ENCODE data around the gene FAM81B. TPM values are rescaled to one million over a fixed set of nuclear protein-coding genes. Genes with fewer than 3 reads are reported as not detected.

FAM81B gene
- polyA plus RNA-seq, 1 of the 3 experiments (the other 2 are of a cell fraction) = 0.21 TPM

- 25% methylated on average over 1 of the region's 1 CpG for WGBS (ENCODE audit: low lambda C conversion rate)
- Histone ChIP-seq H3K27me3 (ENCODE audit: insufficient read depth) (no peaks in the 10 kb centered on the region), H3F3A (replicated peaks; ENCODE audit: insufficient read depth) (no peaks in the 10 kb centered on the region), H3K9ac (no peak overlapping the region), H3K79me2 (ENCODE audit: insufficient read depth) (no peaks in the 10 kb centered on the region), H3K27ac (ENCODE audit: low read depth in 2 of 2, low read length in 1 of 2) (no peak overlapping the region), H3K4me1 (ENCODE audit: control insufficient read depth in 1 of 2, insufficient read depth in 2 of 2, low read depth in 1 of 2, low read length in 1 of 2) (no peaks in the 10 kb centered on the region), H3K36me3 (replicated peaks in 1 of 2; ENCODE audit: control insufficient read depth in 1 of 2, insufficient read depth in 2 of 2, low read length in 1 of 2) (no peaks in the 10 kb centered on the region), H4K20me1 (ENCODE audit: insufficient read depth) (no peaks in the 10 kb centered on the region), H3K9me2 (no peaks in the 10 kb centered on the region), H3K4me2 (no peak overlapping the region), H3K9me3 (no peaks in the 10 kb centered on the region), H2AFZ (ENCODE audit: low read depth) (no peak overlapping the region), H3K4me3 (ENCODE audit: low read depth in 2 of 2, low read length in 1 of 2) (no peak overlapping the region)
- DNase-seq = no peak
- CTCF ChIA-PET = interaction anchor here (1.0 kb wide), 1 partner anchor 17 kb away, joined by 3 read pairs; no protein-coding TSS in a partner anchor
- no peak for TF ChIP-seq MAX (IDR thresholded peaks at IDR 0.05; ENCODE audit: low read depth)
- TF ChIP-seq JUND (IDR thresholded peaks at IDR 0.05) = no peak
- no peak for TF ChIP-seq USF1 (IDR thresholded peaks at IDR 0.05; ENCODE audit: borderline replicate concordance, low read depth)
- no peak for TF ChIP-seq FOSL2 (IDR thresholded peaks at IDR 0.05; ENCODE audit: borderline replicate concordance, low read depth)
- TF ChIP-seq RXRA (IDR thresholded peaks at IDR 0.05; ENCODE audit: borderline replicate concordance, low read depth) = no peak
- TF ChIP-seq SIN3A (IDR thresholded peaks at IDR 0.05; ENCODE audit: borderline replicate concordance, low read depth, low read length) = no peak
- TF ChIP-seq RAD21 (IDR thresholded peaks at IDR 0.05; ENCODE audit: low read length) = no peak
- TF ChIP-seq SMC3 (IDR thresholded peaks at IDR 0.05; ENCODE audit: low read depth, low read length) = no peak
- no peak for TF ChIP-seq ZBTB33 (IDR thresholded peaks at IDR 0.05; ENCODE audit: borderline replicate concordance, low read depth)
- TF ChIP-seq PBX3 (IDR thresholded peaks at IDR 0.05) = no peak
- TF ChIP-seq TCF12 (IDR thresholded peaks at IDR 0.05) = no peak
- no peak for TF ChIP-seq RFX5 (IDR thresholded peaks at IDR 0.05; ENCODE audit: low read length)
- no peak for TF ChIP-seq POLR2AphosphoS5 (IDR thresholded peaks at IDR 0.05; ENCODE audit: low read depth, low read length)
- no peak for TF ChIP-seq TEAD4 (IDR thresholded peaks at IDR 0.05; ENCODE audit: borderline replicate concordance, insufficient read depth)
- POLR2A ChIA-PET = no interaction called here
Observed at GRCh38 chr5:95393279-95393678, 2.1 kb downstream of the FAM81B start.

- DNase-seq = no peak
- H3K27me3 ChIP-seq (ENCODE audit: insufficient read depth) = no peaks in the 10 kb centered on the region
- no peak overlapping the region for H2AFZ ChIP-seq (ENCODE audit: low read depth)
- H3K36me3 ChIP-seq (replicated peaks in 1 of 2; ENCODE audit: control insufficient read depth in 1 of 2, insufficient read depth in 2 of 2, low read length in 1 of 2) = no peaks in the 10 kb centered on the region
- H3K4me3 ChIP-seq (ENCODE audit: low read depth in 2 of 2, low read length in 1 of 2) = no peak overlapping the region
- H3K4me1 ChIP-seq (ENCODE audit: control insufficient read depth in 1 of 2, insufficient read depth in 2 of 2, low read depth in 1 of 2, low read length in 1 of 2) = no peaks in the 10 kb centered on the region
- ChIA-PET POLR2A (no interaction called here), CTCF (no interaction called here)
- H3K9me3 ChIP-seq = no peaks in the 10 kb centered on the region
- WGBS (ENCODE audit: low lambda C conversion rate) = 62% methylated on average over 1 of the region's 1 CpG
- TF ChIP-seq EZH2phosphoT487 (IDR thresholded peaks at IDR 0.05; ENCODE audit: borderline replicate concordance, low read depth) (no peak), RFX5 (IDR thresholded peaks at IDR 0.05; ENCODE audit: low read length) (no peak), GATA2 (CRISPR knock-in tag; IDR thresholded peaks at IDR 0.05) (no peak), USF2 (IDR thresholded peaks at IDR 0.05; ENCODE audit: borderline replicate concordance, low read depth, low read length) (no peak), ZBTB33 (IDR thresholded peaks at IDR 0.05; ENCODE audit: borderline replicate concordance, low read depth) (no peak), FOSL2 (IDR thresholded peaks at IDR 0.05; ENCODE audit: borderline replicate concordance, low read depth) (no peak), FOXJ3 (CRISPR knock-in tag; IDR thresholded peaks at IDR 0.05) (no peak), NRF1 (IDR thresholded peaks at IDR 0.05; ENCODE audit: low read depth, low read length) (no peak), MAX (IDR thresholded peaks at IDR 0.05; ENCODE audit: low read depth) (no peak), TAF1 (IDR thresholded peaks at IDR 0.05; ENCODE audit: borderline replicate concordance, low read depth, low read length) (no peak)
- no peak overlapping the region for H3K9ac ChIP-seq
- H3K27ac ChIP-seq (ENCODE audit: low read depth in 2 of 2, low read length in 1 of 2) = no peak overlapping the region
- H3K9me2 ChIP-seq = no peaks in the 10 kb centered on the region
- no peak overlapping the region for H3K4me2 ChIP-seq
- H4K20me1 ChIP-seq (ENCODE audit: insufficient read depth) = no peaks in the 10 kb centered on the region
- no peaks in the 10 kb centered on the region for H3K79me2 ChIP-seq (ENCODE audit: insufficient read depth)
- no peaks in the 10 kb centered on the region for H3F3A ChIP-seq (replicated peaks; ENCODE audit: insufficient read depth)
Observed at GRCh38 chr5:95398989-95399388, 7.8 kb downstream of the FAM81B start.

Data from SK-N-SH (cell line).